Left forelimb (tissue), 1 donor: ENCODE data around the gene SCAI.
"Not testable (repeated sequence)": the region's sequence is repeated elsewhere in the genome, so short reads cannot be mapped to it uniquely, and the experiment has no call there.

Source experiments
- DNase-seq: peaks from one replicate; pipeline ENCODE4 v3.0.0-alpha.2; 2018; ENCODE audit warnings: low spot score

SCAI gene

GRCh38 chr9:125143377-125144090 is at the start of gene SCAI:
SCAI (minus strand) TSS chr9:125143528; CDS start chr9:125143437, 91 bp downstream.
- DNase-seq, result peak; percentile 98

GRCh38 chr9:125190361-125190801 is 47.1 kb upstream of the SCAI start:
- DNase-seq, result no peak

- DNase-seq, result peak; percentile 97
Observed at GRCh38 chr9:125189361-125190289, 46.3 kb upstream of the SCAI start, which contains the start of gene PPP6C. PPP6C (minus strand) TSS chr9:125189803; CDS start chr9:125189718, 85 bp downstream.

- no peak for DNase-seq
Observed at GRCh38 chr9:125189011-125189360, 45.7 kb upstream of the SCAI start.

- DNase-seq, result no peak
Observed at GRCh38 chr9:125183561-125183960, 40.2 kb upstream of the SCAI start.

- no peak for DNase-seq
Observed at GRCh38 chr9:125183054-125183453, 39.7 kb upstream of the SCAI start.

- DNase-seq, result not testable (repeated sequence)
Observed at GRCh38 chr9:125181756-125182155, 38.4 kb upstream of the SCAI start.

- DNase-seq, result no peak
Observed at GRCh38 chr9:125180876-125181275, 37.5 kb upstream of the SCAI start.

GRCh38 chr9:125179776-125180175 is 36.4 kb upstream of the SCAI start:
- not testable (repeated sequence) for DNase-seq

- no peak for DNase-seq
Observed at GRCh38 chr9:125177888-125178287, 34.6 kb upstream of the SCAI start.

- no peak for DNase-seq
Observed at GRCh38 chr9:125176636-125177035, 33.3 kb upstream of the SCAI start.

- DNase-seq, result no peak
Observed at GRCh38 chr9:125172031-125172755, 28.9 kb upstream of the SCAI start.

GRCh38 chr9:125169895-125170294 is 26.6 kb upstream of the SCAI start:
- no peak for DNase-seq

- no peak for DNase-seq
Observed at GRCh38 chr9:125166762-125167161, 23.4 kb upstream of the SCAI start.

GRCh38 chr9:125162891-125163290 is 19.6 kb upstream of the SCAI start:
- not testable (repeated sequence) for DNase-seq

GRCh38 chr9:125161284-125161918 is 18.1 kb upstream of the SCAI start:
- DNase-seq, result no peak

GRCh38 chr9:125160750-125161149 is 17.4 kb upstream of the SCAI start:
- no peak for DNase-seq

- no peak for DNase-seq
Observed at GRCh38 chr9:125156551-125156950, 13.2 kb upstream of the SCAI start.

GRCh38 chr9:125153712-125154367 is 10.5 kb upstream of the SCAI start:
- no peak for DNase-seq

- DNase-seq, result no peak
Observed at GRCh38 chr9:125151730-125152129, 8.4 kb upstream of the SCAI start.
